GM06990 (cell line): ENCODE measurements around the gene ADARB2.
"Not testable (repeated sequence)": the region's sequence is repeated elsewhere in the genome, so short reads cannot be mapped to it uniquely, and the experiment has no call there.

Experiments
- DNase-seq: peaks from one replicate; pipeline ENCODE4 v3.0.0-alpha.2; 2011; ENCODE audit not compliant: insufficient read length; ENCODE audit errors: extremely low read depth
- H3K27me3 ChIP-seq: replicated peaks from 2 replicates; pipeline ENCODE4 v1.6.0; 2011; ENCODE audit warnings: low read length; ENCODE audit not compliant: control insufficient read depth, insufficient read depth
- H3K36me3 ChIP-seq: 2 replicates; pipeline ENCODE4 v1.5.1; 2011; ENCODE audit warnings: low read length; ENCODE audit not compliant: control insufficient read depth, insufficient read depth
- H3K4me3 ChIP-seq: replicated peaks from 2 replicates; pipeline ENCODE4 v1.5.1; 2011; ENCODE audit warnings: low read depth, mild to moderate bottlenecking, control low read depth, low read length
- TF ChIP-seq, protein P1 (sequence below): IDR thresholded peaks from 2 replicates; pipeline ENCODE4 v1.5.1; 2011; ENCODE audit warnings: low read length, control low read depth, mild to moderate bottlenecking, inconsistent platforms; ENCODE audit not compliant: insufficient read depth, poor library complexity, severe bottlenecking

Gene ADARB2

DNA sequence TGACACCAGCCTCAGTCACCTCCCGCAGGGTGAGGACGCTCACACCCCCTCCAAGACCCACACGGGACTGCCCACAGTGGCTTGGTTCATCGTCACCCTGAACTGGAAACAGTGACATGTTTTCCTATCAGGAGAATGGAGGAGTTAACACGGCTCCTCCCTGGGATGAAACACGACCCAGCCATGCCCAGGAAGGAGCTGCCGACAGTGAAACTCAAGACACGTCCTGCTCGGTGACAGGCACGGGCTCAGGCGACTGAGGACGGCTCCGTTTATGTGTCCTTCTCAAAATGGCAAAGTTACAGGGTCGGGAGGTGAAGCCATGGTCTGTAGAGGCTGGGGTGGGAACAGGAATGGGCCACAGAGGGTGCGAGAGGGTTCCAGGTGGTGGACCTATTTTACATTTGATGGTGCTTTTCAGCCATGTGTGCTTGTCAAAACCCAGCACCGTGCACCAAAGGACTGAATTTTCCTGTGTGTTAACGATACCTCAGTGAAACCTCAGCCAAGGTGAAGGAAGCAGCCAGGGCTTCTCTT lies 272.4 kb downstream of the ADARB2 start:
- Histone ChIP-seq H3K36me3 (no peaks in the 10 kb centered on the region), H3K27me3 (no peaks in the 10 kb centered on the region), H3K4me3 (peak overlapping the region; percentile 37)
- TF ChIP-seq, protein P1, sequence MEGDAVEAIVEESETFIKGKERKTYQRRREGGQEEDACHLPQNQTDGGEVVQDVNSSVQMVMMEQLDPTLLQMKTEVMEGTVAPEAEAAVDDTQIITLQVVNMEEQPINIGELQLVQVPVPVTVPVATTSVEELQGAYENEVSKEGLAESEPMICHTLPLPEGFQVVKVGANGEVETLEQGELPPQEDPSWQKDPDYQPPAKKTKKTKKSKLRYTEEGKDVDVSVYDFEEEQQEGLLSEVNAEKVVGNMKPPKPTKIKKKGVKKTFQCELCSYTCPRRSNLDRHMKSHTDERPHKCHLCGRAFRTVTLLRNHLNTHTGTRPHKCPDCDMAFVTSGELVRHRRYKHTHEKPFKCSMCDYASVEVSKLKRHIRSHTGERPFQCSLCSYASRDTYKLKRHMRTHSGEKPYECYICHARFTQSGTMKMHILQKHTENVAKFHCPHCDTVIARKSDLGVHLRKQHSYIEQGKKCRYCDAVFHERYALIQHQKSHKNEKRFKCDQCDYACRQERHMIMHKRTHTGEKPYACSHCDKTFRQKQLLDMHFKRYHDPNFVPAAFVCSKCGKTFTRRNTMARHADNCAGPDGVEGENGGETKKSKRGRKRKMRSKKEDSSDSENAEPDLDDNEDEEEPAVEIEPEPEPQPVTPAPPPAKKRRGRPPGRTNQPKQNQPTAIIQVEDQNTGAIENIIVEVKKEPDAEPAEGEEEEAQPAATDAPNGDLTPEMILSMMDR, result no peak
- no peak for DNase-seq

DNA sequence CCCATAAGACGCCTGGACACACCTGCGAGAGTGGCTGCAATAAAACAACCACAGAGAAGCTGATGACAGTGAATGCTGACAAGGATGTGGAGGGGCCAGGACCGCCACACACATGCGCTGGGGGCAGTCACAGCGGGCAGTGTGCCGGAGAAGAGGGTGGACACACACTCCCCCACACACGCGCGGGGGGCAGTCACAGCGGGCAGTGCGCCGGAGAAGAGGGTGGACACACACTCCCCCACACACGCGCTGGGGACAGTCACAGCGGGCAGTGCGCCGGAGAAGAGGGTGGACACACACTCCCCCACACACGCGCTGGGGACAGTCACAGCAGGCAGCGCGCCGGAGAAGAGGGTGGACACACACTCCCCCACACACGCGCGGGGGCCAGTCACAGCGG lies 273.4 kb downstream of the ADARB2 start:
- H3K4me3 ChIP-seq, H3K27me3 ChIP-seq, H3K36me3 ChIP-seq, DNase-seq: not testable (repeated sequence)

DNA sequence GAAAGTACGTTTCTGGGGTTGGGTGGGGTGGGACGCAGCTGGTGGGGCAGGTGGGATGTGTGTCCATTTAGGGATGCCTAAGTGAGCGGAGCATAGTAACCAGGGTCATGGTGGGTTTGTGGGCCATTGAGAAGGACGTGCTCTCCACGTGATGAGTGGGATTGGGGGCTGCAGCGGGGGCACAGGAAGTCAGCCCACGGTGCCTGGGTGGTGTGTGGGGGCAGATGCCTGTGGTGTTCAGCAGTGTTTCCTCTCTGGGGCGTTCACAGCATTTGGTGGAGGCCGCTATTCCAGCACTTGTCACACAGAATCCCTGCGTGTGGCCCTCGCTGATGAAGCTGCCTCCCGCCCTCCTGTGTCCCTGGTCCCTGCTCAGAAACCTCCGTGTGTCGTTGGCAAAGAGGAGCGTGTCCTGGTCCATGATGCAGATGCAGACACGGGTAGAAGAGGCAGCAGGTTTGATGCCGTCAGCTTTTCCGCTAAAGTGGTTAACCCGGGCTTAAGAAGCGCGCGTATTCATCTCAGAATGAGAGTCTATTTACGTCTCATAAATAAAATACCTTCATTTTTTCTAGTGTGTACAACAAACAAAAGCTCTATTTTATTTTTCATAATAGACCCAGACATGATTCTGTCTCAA lies 274.2 kb downstream of the ADARB2 start:
- H3K4me3 ChIP-seq, result no peak overlapping the region
- TF ChIP-seq, protein P1, result no peak
- H3K36me3 ChIP-seq, result no peaks in the 10 kb centered on the region
- no peaks in the 10 kb centered on the region for H3K27me3 ChIP-seq
- no peak for DNase-seq

DNA sequence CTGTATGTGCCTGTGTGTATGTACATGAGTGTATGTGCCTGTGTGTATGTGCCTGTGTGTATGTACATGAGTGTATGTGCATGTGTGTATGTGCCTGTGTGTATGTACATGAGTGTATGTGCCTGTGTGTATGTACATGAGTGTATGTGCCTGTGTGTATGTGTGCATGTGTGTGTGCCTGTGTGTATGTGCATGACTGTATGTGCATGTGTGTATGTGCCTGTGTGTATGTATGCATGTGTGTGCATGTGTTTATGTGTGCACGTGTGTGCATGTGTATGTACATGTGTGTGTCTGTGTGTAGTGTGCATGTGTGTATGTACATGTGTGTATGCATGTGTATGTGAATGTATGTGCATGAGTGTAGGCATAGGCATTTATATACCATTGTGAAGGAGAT lies 274.8 kb downstream of the ADARB2 start:
- H3K4me3 ChIP-seq, result no peak overlapping the region
- H3K36me3 ChIP-seq, result no peaks in the 10 kb centered on the region
- TF ChIP-seq, protein P1, result no peak
- DNase-seq, result no peak
- H3K27me3 ChIP-seq, result no peaks in the 10 kb centered on the region

DNA sequence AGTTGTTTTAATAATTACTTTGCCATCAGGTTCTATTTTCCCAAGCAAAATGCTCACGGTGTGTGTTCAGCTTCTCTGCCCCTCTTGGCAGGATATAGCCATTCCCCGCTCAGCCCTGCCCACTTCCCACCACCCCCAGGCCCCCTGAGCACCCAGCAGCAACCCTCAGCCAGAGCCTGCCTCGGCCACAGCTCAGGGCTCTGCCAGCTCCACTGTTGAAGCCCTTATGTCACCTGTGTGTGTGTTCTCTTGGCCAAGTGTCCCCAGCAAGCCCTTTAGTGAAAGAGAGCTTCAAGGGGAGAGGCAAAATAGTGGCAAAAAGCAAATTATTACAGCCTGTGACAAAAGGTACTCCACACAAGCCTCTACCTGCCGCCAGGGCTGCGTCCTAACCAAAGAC lies 275.3 kb downstream of the ADARB2 start:
- TF ChIP-seq, protein P1, result no peak
- no peak for DNase-seq
- no peaks in the 10 kb centered on the region for H3K27me3 ChIP-seq
- no peaks in the 10 kb centered on the region for H3K36me3 ChIP-seq
- H3K4me3 ChIP-seq, result no peak overlapping the region

DNA sequence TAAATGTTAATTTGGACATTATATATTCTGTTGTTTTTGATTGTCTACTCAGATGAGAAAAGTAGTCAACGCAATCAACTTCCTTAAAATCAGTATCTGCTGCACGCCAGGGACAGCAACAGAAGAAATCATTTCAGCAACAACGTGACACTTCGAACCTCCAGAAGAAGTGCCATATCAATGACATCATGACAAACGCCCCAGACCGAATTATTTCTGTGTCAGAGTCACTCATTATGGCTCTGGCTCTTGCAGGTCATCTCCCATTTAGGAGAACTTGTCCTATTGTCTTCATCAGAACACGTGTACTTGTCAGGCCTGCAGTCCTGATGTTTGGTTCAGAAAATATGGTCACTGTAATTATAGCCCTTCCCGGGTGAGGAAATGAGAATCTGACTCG lies 276.3 kb downstream of the ADARB2 start:
- no peaks in the 10 kb centered on the region for H3K27me3 ChIP-seq
- TF ChIP-seq, protein P1, result no peak
- no peaks in the 10 kb centered on the region for H3K36me3 ChIP-seq
- no peak for DNase-seq
- no peak overlapping the region for H3K4me3 ChIP-seq

DNA sequence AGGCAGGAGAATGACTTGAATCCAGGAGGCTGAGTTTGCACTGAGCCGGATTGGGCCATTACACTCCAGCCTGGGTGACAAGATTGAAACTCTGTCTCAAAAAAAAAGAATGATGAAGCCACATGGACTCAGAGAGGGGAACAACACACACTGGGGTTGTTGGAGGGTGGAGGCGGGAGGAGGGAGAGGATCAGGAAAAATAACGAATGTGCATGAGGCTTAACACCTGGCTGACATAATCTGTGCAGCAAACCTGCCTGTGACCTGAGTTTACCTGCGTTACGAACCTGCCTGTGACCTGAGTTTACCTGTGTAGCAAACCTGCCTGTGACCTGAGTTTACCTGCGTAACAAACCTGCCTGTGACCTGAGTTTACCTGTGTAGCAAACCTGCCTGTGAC lies 277.7 kb downstream of the ADARB2 start:
- not testable (repeated sequence) for H3K4me3 ChIP-seq, H3K36me3 ChIP-seq, DNase-seq, H3K27me3 ChIP-seq
